Sciatic nerve (tissue), 2 donors: Measurements from ENCODE around the gene DYNLT1. TPM values are rescaled to one million over a fixed set of nuclear protein-coding genes. Genes with fewer than 3 reads are reported as not detected.
"Not testable (repeated sequence)": the region's sequence is repeated elsewhere in the genome, so short reads cannot be mapped to it uniquely, and the experiment has no call there.

Experiments
- ATAC-seq: fragments of 200-7000 bp; cut with Tn5 transposase; one replicate; pipeline ENCODE4 v1.9.1; 2020; ENCODE audit warnings: mild to moderate bottlenecking, moderate library complexity
- DNase-seq: peaks from one replicate; pipeline ENCODE4 v3.0.0-alpha.2; 2020; ENCODE audit warnings: low spot score
- intact Hi-C: fragments of 100-400 bp; cut with DNase I; formaldehyde crosslinking; loops from one replicate; pipeline ENCODE4 v1.14.2; 2022
- total RNA-seq: library from RNA; stranded (reverse); fragmentation: NEBNext Ultra II Directional; extraction: Animal tissue kit (Norgen Biotek cat#: 25700); gene quantifications from one replicate; pipeline ENCODE4 v1.2.1, GENCODE V29; 2021
- donor health status: DM: no; HTN: no; CAD: no.
- donor health status: DM: no; HTN: no; CAD: no.

Gene DYNLT1
- total RNA-seq, 1 donor from 2014 or later: 58.6 TPM

DNA sequence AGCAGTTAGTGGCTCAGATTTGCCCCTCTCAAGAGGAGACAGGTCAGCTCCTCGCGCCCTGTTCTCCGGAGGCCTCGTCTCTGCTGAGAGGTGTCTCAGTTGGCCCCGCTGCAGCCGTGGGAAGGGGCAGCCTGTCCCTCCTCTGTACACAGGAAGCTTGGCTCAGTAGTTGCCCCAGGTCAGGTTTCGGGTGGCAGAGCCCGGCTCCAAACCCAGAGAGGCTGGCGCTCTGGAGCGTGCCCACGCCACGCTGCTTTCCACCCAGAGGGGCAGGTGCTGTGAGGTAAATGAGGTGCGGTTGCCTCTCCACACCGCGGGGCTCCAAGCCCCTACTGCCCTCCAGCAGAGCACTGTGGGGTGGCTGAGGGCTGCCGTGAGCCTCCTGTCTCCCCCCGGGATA lies 16.0 kb downstream of the DYNLT1 start:
- intact Hi-C loops: no loop called here
- no peak for ATAC-seq
- DNase-seq: no peak

GRCh38 chr6:158627940-158628211 lies 16.7 kb downstream of the DYNLT1 start:
- ATAC-seq (no peak), DNase-seq (no peak)
- intact Hi-C loops: no loop called here

- no peak for ATAC-seq
- intact Hi-C loops: no loop called here
- no peak for DNase-seq
Measured at GRCh38 chr6:158627168-158627939, 17.2 kb downstream of the DYNLT1 start.

- ATAC-seq (no peak), DNase-seq (no peak)
- intact Hi-C loops: no loop called here
Measured at GRCh38 chr6:158626360-158627167, 18.0 kb downstream of the DYNLT1 start.

DNA sequence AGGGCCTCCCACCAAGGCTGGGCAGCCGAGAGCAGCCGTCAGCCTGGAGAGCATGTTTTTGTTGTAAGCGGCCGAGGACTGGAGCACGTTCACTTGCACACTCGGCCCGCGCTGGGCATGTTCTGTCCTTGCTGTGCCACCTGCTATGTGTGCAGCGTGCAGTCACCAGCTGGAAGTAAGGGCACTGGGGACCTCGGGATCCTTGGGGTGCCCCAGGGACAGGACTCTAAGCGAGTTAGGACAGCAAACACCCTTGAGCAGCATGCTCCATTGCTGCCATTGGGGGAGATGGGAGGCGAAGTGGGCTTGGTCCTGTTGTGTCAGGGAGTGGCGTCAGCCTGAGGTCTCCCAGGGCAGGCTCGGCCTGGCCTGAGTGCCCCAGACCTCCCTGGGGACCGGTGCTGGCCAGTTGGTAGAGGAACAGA lies 18.6 kb downstream of the DYNLT1 start:
- no peak for DNase-seq
- ATAC-seq: peak; percentile 44
- intact Hi-C loops: no loop called here

GRCh38 chr6:158624684-158625682 lies 19.6 kb downstream of the DYNLT1 start:
- intact Hi-C loops: no loop called here
- DNase-seq (no peak), ATAC-seq (no peak)

GRCh38 chr6:158622545-158623190 lies 21.9 kb downstream of the DYNLT1 start:
- intact Hi-C loops: no loop called here
- DNase-seq (no peak), ATAC-seq (no peak)

GRCh38 chr6:158621694-158622544 lies 22.6 kb downstream of the DYNLT1 start:
- ATAC-seq: no peak
- intact Hi-C loops: no loop called here
- DNase-seq: peak; percentile 36

GRCh38 chr6:158620963-158621693 lies 23.4 kb downstream of the DYNLT1 start:
- DNase-seq (no peak), ATAC-seq (no peak)
- intact Hi-C loops: no loop called here

DNA sequence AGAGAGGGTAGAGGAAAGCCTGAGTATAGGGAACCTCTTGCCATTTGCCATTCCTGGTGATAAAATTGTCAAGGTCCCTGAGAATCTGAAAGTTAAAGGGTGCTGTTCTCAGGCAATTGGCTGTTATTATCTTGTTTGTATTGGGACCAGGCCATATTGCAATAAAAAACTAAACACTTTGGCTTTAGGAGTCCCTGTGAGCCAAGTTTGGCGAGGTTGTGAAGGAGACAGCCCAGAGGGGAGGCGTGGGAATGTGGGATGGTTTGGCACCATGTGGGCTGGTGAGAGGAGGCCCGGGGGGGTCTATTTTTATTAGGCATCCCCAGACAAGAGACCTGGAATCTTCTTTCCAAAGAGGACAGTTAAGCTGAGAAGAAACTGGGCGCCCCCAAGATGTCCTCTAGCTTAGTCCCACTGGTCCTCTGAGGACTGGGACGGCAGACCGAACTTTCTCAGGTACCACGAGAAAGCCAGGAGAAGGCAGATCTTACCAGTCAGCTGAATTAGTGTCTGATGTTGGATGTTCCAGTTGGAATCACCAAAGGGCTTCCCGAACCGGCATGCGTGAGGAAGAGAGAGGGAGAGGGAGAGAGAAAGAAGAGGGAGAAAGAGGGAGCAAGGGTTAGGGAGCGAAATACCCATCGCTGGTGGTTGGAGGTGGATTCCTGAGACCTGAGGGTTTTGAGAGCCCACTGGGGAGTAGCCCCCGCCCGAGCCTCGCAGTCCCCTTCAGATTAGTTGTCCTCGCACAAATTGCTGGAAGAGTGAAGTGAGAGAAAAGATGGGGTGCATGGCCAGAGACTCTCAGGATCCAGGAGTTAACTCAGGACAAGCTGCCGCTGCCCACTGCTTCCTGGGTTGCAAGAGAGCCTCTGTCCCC lies 24.4 kb downstream of the DYNLT1 start:
- ATAC-seq (no peak), DNase-seq (no peak)

DNA sequence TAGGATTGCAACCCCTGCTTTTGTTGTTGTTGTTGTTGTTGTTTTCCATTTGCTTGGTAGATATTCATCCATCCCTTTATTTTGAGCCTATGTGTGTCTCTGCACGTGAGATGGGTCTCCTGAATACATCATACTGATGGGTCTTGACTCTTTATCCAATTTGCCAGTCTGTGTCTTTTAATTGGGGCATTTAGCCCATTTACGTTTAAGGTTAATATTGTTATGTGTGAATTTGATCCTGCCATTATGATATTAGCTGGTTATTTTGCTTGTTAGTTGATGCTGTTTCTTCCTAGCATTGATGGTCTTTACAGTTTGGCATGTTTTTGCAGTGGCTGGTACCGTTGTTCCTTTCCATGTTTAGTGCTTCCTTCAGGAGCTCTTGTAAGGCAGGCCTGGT lies 26.3 kb downstream of the DYNLT1 start:
- DNase-seq, ATAC-seq, intact Hi-C loops: not testable (repeated sequence)

More for the DNA sequence above, 24.4 kb downstream of the DYNLT1 start:
- intact Hi-C loops: no loop called here

GRCh38 chr6:158614606-158615005 lies 29.9 kb downstream of the DYNLT1 start:
- DNase-seq, ATAC-seq, intact Hi-C loops: not testable (repeated sequence)

DNA sequence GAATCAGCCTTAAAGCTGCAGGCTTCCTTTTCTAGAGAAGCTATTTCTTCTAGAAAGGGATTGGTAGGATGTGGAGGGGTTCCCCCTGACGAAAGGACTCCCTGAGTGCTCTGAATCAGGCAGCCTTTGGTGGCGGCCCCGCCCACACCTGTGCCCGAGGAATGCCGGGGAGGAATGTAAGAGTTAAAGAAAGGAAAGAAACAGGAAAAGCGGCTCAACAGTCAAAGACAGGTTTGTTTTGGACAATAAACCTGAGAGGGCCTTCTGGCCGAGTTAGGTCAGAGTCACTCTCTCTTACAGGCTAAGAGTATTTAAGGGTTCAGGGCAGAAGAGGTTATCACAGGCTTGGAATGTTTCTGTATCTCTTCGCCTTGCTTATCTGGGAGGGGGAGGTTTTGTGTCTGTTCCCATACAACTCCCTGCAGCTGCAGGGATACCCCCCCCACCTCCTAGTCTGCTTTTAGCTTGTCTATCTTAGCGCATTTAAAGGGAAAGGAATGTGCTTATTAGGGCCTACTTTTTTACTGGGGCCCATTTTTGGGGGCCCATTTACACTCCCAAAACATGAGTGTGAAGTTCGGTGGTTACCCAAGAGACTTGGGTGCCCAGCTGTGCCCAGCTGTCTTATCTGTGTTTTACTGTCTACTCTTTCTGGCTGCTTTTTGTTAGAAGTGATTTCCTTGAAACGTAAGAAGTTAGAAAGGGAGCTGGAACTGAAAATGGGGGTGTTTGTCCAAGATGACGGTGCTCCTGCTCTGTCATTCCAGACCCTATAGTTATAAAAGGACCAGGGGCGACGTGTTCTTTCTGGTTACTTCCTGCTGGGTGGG lies 32.8 kb downstream of the DYNLT1 start:
- intact Hi-C loops: no loop called here
- ATAC-seq: no peak

DNA sequence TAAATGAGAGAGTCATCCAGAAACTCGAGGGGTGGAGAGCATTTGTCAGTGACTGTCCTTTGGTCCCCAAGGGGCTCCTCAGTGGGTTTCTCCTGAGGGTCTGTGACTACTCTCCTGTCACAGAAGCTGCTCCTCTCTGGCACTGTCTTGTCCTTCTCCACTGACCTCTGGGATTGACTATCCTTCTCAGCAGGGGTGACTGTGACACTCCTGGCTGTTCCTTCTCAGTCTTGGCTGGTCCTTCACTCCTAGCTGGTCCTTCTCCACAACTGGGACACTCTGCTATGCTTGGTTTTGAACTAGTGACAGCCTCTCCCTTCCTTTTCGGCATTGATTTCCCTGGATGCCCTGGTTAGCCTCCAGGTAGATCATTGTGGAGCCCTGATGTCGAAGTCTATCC lies 33.5 kb downstream of the DYNLT1 start:
- ATAC-seq: no peak

More for the DNA sequence above, 32.8 kb downstream of the DYNLT1 start:
- no peak for DNase-seq

GRCh38 chr6:158610319-158610968 lies 34.1 kb downstream of the DYNLT1 start:
- intact Hi-C loops: no loop called here
- DNase-seq (peak; percentile 2), ATAC-seq (no peak)

More for the DNA sequence above, 33.5 kb downstream of the DYNLT1 start:
- DNase-seq: no peak
- intact Hi-C loops: no loop called here
